SK-N-SH treated with all-trans-retinoic acid at 6 μM for 48 hours (cell line): ENCODE data around the gene SYNGAP1.

Source experiments
- ARNTL ChIP-seq: fragments of 450-650 bp; formaldehyde crosslinking; IDR thresholded peaks from 2 replicates; pipeline ENCODE4 v1.5.0; 2020; ENCODE audit warnings: low read depth, mild to moderate bottlenecking, moderate library complexity, borderline replicate concordance
- GLIS3 ChIP-seq: fragments of 250-450 bp; sonication (Bioruptor Pico); IDR thresholded peaks from 2 replicates; pipeline ENCODE4 v1.5.0; 2020; ENCODE audit warnings: mild to moderate bottlenecking, moderate library complexity
- ISL1 ChIP-seq: fragments of 250-450 bp; sonication (Bioruptor Pico); IDR thresholded peaks from 2 replicates; pipeline ENCODE4 v2.1.2; 2022; ENCODE audit warnings: mild to moderate bottlenecking, moderate library complexity
- PATZ1 ChIP-seq: fragments of 250-450 bp; sonication (Bioruptor Pico); IDR thresholded peaks from 2 replicates; pipeline ENCODE4 v1.8.0; 2020; ENCODE audit warnings: mild to moderate bottlenecking, moderate library complexity, borderline replicate concordance
- RARB ChIP-seq: fragments of 250-450 bp; sonication (Bioruptor Pico); IDR thresholded peaks from 2 replicates; pipeline ENCODE4 v1.8.0; 2021; ENCODE audit warnings: mild to moderate bottlenecking, moderate library complexity
- TSHZ2 ChIP-seq: fragments of 250-450 bp; sonication (Bioruptor Pico); IDR thresholded peaks from 2 replicates; pipeline ENCODE4 v1.5.0; 2020; ENCODE audit warnings: mild to moderate bottlenecking, moderate library complexity
- ZFP3 ChIP-seq: fragments of 250-450 bp; sonication (Bioruptor Pico); IDR thresholded peaks from 2 replicates; pipeline ENCODE4 v1.5.0; 2020; ENCODE audit warnings: mild to moderate bottlenecking, moderate library complexity
- ZNF8 ChIP-seq: fragments of 450-650 bp; formaldehyde crosslinking; IDR thresholded peaks from 2 replicates; pipeline ENCODE4 v1.5.0; 2020; ENCODE audit warnings: mild to moderate bottlenecking, moderate library complexity

DNA sequence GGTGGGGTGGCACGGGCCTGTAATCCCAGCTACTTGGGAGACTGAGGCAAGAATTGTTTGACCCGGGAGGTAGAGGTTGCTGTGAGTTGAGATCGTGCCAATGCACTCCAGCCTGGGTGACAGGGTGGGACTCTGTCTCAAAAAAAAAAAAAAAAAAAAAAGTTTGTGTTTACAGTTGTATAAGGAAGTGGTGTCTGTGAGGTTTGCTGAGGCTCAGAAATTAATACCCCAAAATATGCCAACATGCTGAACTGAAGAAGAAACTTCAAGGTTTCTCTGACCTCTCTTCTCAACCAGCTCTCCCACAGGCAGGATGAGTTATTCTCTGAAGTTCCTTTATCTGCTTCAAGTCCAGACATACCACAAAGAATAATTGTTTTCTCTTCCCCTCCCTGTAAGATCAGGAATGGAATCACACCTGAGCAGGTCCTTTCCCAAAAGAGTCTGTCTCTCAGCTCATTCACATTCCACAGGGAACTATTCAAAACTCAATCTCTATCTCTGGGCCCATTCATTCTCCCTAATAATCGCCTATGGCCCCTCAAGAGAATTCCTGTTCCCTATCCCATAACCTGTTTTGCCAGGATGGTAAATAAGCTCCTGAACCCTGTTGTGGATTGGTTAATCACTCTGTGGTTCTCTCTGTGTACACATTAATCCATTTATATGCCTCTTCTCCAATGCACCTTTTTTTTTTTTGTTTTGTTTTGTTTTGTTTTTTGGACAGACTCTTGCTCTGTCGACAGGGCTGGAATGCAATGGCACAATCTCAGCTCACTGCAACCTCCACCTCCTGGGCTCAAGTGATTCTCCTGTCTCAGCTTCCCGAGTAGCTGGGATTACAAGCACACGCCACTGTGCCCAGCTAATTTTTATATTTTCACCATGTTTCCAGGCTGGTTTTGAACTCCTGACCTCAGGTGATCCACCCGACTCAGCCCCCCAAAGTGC, 45.6 kb upstream of the SYNGAP1 start:
- TF ChIP-seq ARNTL (CRISPR knock-in tag): no peak
- TF ChIP-seq ZFP3: no peak
- no peak for TF ChIP-seq ZNF8 (CRISPR knock-in tag)
- no peak for TF ChIP-seq RARB
- TF ChIP-seq GLIS3: no peak
- TF ChIP-seq TSHZ2 (CRISPR knock-in tag): no peak
- TF ChIP-seq PATZ1 (CRISPR knock-in tag): no peak
- TF ChIP-seq ISL1 (CRISPR knock-in tag): no peak
